DND-41 (cell line): ENCODE data around the gene GRP.

Source experiments
- CTCF ChIP-seq: IDR thresholded peaks from 2 replicates; pipeline ENCODE4 v1.5.1; 2012; ENCODE audit warnings: borderline replicate concordance, low read length, moderate library complexity, mild to moderate bottlenecking; ENCODE audit not compliant: poor library complexity, severe bottlenecking; ENCODE audit errors: extremely low read depth
- EZH2 ChIP-seq: IDR thresholded peaks from 3 replicates; pipeline ENCODE4 v1.6.1; 2012; ENCODE audit warnings: borderline replicate concordance, low read depth, mild to moderate bottlenecking, moderate library complexity, low read length, inconsistent platforms; ENCODE audit not compliant: severe bottlenecking

GRCh38 chr18:59180150-59180845, 39.7 kb upstream of the GRP start:
- TF ChIP-seq CTCF (no peak), EZH2 (no peak)
